ENCODE results near the gene TBCC. TPM values are rescaled to one million over a fixed set of nuclear protein-coding genes. Genes with fewer than 3 reads are reported as not detected.

The TBCC gene, protein sequence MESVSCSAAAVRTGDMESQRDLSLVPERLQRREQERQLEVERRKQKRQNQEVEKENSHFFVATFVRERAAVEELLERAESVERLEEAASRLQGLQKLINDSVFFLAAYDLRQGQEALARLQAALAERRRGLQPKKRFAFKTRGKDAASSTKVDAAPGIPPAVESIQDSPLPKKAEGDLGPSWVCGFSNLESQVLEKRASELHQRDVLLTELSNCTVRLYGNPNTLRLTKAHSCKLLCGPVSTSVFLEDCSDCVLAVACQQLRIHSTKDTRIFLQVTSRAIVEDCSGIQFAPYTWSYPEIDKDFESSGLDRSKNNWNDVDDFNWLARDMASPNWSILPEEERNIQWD
- 10.6 TPM for total RNA-seq
- long read RNA-seq, transcript TBCC-201 (1 exons, 1,616 nt) = major isoform, 28 of 28 reads
- long read RNA-seq, partial matches to known transcripts = 0 of 28 reads
- long read RNA-seq, other reads (novel, unspliced or antisense) = 0 of 28 reads

DNA sequence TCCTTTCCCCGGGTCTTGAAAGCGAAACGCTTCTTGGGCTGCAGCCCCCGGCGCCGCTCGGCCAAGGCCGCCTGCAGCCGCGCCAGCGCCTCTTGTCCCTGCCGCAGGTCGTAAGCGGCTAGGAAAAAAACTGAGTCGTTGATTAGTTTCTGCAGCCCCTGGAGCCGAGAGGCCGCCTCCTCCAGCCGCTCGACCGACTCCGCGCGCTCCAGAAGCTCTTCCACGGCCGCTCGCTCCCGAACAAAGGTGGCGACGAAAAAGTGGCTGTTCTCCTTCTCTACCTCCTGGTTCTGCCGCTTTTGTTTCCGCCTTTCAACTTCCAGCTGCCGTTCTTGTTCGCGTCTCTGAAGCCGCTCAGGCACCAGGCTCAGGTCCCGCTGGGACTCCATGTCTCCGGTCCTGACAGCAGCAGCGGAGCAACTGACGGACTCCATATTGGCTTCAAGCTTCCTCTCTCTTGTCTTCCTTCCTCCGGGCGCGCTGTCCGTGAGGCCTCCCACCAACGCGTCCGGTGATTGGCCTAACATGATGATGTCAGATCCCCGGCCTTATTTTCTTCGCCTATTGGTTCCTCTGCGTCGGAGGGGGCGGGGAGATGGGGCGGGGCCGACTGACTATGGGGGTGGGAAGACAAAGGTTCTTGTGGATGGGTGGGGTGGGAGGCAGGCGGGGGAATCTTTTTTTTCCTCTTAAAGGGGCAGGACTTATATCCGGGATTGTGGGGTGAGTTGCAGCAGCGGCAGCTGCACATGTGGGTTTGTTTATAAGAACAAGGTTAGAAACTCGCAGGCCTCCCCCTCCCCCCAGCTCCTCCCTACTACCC is at the start of gene TBCC:
TBCC (minus strand) TSS at position 464 of the 823 bp plus-strand sequence; CDS start at position 434, 30 bp downstream.
- intact Hi-C loops (cut with micrococcal nuclease) = no loop called here
- peak; percentile 94 for DNase-seq
- ATAC-seq = peak; percentile 92

DNA sequence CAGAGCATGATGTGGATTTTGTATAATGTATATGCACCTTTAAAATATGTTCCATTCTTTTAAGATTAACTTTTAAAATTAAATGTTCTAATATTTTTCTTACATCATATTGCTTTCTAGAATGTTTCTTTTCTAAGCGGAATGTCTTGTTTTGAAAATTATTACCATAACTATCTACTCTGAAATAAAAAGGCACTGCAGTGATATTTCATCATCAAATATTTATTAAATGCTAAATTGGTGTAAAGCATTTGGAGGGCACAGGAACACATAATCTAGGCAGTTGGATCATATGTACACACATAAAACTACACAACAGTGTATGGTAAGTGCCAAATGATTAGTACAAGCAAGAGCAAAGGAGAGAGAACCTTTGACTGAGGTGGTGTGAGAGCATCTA is 49.7 kb upstream of the TBCC start:
- DNase-seq (no peak), ATAC-seq (no peak)
- intact Hi-C loops (cut with micrococcal nuclease) = no loop called here

DNA sequence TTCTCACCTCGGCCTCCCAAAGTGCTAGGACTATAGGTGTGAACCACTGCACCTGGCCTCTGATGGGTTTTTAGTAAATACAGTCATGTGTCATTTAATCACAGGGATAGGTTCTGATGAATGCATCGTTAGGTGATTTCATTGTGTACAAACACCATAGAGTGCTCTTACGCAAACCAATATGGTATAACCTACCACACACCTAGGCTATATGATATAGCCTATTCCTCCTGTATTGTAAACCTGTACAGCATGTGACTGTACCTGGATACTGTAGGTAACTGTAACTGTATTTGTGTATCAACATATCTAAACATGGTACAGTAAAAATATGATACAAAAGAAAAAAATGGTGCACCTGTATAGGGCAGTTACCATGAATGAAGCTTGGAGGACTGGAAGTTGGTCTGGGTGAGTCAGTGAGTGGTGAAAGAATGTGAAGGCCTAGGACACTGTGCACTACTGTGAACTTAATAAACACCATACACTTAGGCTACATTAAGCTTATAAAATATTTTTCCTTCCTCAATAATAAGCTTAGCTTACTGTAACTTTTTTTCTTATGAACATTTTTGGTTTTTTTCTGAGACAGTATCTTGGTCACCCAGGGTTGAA is 45.9 kb upstream of the TBCC start:
- DNase-seq = no peak
- intact Hi-C loops (cut with micrococcal nuclease) = no loop called here
- peak; percentile 36 for ATAC-seq

DNA sequence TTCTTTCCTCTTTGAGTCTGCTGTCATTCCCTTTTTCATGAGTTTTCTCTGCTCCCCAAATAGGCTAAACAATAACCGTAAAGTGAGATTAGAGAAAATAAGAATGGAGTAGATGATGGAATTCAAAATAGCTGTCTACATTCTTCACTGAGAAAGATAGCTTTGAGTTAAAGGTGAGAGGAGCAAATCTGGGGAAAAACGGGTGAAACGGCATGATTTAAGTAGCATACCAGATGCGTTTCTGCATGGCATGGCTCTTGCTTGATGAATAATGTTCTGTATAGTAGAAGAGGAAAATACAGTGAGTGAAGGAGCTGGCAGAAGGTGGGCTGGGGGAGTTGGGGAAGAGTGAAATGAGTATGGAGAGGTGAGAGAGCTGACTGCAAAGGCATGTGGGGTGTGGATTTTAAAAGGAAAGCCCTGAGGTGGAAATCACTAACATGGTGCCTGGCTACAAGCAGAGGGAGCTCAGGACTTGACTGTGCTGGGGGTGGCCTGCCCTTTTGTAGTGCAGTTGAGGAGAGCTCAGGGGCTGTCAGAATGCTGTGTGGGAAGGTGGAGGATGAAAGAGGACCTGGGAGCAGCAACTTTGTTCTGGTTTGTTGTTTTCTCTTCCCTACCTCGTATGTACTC is 44.8 kb upstream of the TBCC start:
- ATAC-seq (peak; percentile 30), DNase-seq (no peak)
- intact Hi-C loops (cut with micrococcal nuclease) = no loop called here

DNA sequence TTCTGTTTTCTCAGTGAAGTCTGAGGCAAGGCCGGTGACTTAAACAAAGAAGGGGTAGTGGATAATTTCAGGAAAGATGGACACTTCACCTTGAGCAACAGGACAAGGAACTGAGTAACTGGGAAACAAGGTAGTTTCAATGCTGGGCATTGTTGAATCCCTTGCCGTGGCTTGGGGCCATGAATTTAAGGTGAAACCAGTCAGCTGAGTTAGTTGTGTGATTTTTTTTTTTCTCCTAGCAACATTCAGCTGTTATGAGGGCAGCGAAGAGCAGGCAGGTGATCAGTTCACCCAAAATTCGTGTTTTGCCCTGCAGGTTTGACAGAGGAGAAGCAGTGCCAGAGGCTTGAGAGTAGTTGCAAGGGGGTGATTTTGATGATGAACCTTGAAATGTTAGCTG is 42.8 kb upstream of the TBCC start:
- intact Hi-C loops (cut with micrococcal nuclease) = no loop called here
- DNase-seq (no peak), ATAC-seq (no peak)

DNA sequence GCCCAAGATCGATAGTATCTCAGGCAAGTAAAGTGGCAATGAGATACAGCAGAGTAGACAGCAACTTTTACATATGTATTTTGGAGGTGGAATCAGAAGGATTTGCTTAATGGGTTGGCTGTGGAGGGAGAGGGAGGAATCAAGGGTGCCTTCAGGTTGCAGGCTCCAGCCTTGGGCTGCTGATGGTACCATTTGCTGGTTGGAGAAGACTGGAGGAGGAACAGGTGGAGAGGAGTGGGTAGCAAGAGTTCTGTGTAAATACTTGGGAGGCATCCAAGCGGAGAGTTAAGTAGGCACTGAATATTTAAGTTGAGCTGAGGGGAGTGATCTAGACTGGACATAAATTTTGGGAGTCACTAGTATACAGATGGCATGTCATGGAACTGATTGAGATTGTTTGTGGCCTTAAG is 41.2 kb upstream of the TBCC start:
- intact Hi-C loops (cut with micrococcal nuclease) = no loop called here
- DNase-seq (no peak), ATAC-seq (no peak)

DNA sequence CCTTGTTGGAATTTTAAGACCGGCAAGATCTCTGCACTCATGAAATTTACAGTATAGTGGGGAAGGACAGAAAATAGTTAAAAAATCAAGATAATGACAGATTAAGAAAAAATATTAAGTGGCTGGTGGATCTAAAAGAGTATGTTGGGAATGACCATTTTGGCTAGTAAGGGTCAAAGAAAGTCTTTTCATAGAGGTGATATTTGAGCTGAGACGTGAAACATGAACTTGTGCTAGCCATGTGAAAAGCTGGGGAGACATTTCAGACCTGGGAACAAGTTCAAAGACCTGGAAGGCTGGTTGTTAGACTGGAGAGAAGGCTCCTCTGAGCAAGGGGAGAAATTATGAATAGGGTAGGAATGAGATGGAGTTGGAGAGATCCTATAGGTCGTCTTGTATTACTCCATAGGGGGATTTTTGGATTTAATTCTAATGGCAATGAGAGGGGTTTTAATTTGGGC is 40.7 kb upstream of the TBCC start:
- ATAC-seq (no peak), DNase-seq (no peak)
- intact Hi-C loops (cut with micrococcal nuclease) = no loop called here

DNA sequence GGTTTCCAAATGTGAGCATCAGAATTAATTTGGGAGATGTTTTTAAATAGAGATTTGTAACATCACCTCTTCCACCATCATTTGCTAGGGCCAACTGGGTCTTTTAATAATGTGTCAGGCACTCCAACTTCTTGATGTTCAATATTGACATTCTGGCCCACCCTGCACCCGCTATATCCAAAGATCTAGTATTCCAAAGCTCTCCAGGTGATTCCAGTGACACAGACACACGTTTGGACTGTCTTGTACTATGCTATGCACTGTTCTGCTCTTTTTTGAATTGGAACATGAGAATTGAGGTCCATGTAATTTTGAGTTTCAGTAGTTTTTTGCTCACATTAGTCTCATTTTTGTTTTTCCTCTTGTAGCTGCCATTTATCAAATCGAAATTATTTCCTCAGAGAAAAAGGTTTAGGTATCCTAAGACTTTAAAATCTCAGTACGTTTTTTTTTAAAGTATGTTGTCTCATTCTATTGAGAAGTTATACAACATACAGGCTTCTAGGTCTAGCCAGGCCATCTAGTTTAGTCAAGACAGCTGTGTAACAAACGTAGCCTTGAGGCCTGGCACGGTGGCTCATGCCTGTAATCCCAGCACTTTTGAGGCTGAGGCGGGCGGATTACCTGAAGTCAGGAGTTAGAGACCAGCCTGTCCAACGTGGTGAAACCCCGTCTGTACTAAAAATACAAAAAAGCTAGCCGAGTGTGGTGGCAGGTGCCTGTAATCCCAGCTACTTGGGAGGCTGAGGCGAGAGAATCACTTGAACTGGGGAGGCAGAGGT is 39.0 kb upstream of the TBCC start:
- no peak for DNase-seq

DNA sequence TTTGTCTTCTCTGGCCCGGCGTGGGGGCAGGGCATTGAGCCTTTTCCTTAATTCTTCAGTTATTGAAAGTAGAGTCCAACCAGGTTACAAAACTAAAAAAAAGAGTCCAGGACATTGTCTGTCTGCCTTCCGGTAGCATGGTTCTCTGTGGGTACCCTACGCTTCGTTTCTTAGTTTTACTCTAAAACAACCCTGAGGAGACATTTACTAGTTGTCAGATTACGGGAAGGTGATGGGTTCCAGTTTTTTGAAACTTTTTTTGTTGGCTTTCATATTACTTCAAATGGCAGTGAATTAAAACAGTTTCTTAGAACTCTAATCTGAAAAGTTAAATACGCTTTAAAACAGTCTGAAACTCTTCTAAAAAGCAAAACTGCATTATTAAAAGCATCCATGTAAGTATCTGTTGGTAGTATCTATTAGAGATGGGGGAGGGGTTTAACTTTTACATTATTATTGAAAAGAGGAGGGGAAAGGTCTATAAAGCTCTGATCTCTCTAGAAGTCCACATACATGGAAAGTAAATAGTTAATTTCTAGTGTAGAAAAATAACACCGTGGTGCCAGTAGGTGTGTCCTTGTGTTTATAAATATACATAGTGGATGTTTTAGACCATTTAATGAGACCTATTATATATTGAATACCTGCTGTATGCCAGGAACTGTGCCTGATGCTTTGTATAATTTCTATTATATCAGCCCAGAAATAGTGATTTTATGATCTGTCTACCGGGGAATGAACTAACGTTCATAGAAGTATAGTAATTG is 38.2 kb upstream of the TBCC start:
- intact Hi-C loops (cut with micrococcal nuclease) = no loop called here
- ATAC-seq (peak; percentile 32), DNase-seq (no peak)

More for the DNA sequence above, 39.0 kb upstream of the TBCC start:
- no peak for ATAC-seq
- intact Hi-C loops (cut with micrococcal nuclease) = no loop called here

DNA sequence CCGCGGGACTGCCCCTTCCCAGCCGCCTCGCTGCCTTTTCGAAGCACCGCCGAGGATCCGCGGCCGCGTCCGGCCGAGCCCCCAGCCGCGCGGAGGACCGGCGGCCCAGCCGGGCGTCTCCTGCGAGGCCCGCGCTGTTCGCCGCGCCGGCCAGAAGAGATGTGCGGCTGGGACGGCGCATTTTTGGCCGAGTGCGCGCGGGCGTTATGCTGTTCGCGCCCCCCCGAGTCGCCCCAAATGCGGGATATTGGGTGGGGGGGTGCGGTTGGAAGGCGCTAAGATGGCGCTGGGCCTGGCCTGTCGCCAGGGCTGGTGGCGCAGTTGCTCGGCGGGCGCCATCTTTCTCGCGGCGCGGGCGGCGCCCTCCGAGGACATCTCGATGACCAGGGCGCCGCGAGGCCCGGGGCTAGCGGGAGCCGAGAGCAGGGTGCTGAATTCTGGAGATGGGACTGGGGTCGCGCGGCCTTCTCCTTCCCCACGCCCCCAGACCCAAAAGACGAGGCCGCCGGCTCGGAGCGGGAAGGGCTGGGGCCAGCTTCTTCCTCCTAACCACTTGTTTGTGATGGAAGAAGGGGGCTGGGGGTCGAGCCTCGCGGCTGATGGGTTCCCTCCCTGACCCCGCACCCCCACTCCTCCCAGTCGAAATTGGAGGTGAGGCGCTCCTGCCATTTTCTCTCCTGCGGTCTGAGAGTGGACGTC is 37.4 kb upstream of the TBCC start:
- intact Hi-C loops (cut with micrococcal nuclease) = no loop called here
- ATAC-seq = peak; percentile 74
- peak; percentile 91 for DNase-seq

DNA sequence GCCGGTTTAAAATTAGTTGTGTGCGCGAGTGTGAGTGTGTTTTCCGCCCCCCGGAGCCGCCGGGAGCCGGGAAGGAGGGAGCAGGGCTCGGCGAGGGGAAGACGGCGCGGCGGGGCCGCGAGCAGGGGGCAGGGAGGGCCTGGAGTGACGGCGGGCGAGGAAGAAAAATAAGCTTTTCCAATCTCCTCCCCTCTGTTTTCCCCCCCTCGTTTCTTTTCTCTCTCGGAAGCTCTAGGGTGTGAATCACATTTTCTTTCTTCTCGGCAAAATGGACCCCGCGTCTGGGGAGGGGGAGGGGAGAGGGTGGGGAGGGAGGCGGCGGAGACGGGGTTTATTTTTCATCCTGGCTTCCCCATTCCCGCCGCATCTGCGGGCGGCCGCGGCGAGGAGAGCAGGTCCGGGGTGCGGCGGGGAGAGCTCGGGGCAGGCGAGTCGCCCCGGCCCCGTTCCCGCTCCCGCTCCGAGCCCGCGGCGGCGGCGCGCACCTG is 36.8 kb upstream of the TBCC start:
- intact Hi-C loops (cut with micrococcal nuclease) = no loop called here
- peak; percentile 86 for DNase-seq
- peak; percentile 75 for ATAC-seq

DNA sequence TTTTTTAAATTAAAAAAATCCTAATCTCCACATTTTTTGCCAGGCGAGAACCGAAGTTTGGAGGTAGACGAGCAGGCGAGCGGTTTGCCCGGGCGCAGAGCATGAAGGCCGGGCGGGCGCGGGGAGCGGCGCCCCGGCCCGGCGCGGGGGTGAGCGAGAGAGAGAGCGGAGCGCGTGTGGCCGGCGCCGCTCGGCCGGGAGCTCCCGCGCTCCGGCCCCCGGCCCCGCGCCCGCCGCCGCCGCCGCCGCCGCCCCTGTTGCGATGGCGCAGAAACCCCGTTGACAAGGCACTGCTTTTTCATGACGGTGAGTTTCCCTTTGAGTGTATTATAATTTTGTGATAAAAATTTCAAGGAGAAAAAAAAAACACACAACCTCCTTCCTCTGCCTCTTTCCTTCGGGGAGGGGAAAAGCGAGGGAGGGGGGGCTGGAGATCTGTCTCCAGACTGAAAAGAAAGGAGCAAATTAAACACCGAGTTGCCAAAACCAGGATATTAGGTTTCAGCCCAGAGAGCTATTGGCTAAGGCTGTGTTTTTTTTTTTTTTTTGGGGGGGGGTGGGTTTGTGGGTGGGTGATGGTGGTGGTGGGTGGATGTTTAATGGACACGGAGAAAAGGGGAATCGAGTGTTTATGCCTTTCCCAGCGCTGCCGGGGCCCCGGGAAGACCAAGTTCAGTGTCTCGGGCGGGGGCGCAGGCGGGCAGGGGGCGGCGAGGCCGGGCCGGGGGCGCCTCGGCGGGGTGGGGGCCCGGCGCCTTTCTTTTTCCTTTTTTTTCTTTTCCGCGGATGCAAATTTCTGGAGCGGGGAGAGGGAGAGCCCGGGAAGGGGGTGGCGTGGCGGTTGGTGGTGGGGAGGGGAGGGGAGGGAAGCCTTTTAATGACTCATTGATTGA is 36.1 kb upstream of the TBCC start, which contains the start of gene BICRAL:
BICRAL (plus strand) TSS at position 257 of the 893 bp plus-strand sequence. CDS start 39,971 bp downstream, outside the sequence.
- peak; percentile 73 for DNase-seq
- ATAC-seq = peak; percentile 34
- intact Hi-C loops (cut with micrococcal nuclease) = no loop called here

DNA sequence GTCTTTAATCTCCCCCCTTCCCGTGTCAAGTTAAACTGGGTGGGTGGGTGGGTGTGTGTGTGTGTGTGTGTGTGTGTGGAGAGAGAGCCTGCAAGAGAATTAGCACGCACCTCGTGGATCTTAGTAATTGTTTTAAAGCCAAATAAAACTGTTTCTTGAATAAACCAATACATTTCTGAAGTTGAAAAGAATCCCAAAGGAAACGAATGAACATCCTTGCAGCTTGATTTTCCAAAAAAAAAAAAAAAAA is 35.6 kb upstream of the TBCC start:
- no peak for ATAC-seq
- intact Hi-C loops (cut with micrococcal nuclease) = no loop called here

DNA sequence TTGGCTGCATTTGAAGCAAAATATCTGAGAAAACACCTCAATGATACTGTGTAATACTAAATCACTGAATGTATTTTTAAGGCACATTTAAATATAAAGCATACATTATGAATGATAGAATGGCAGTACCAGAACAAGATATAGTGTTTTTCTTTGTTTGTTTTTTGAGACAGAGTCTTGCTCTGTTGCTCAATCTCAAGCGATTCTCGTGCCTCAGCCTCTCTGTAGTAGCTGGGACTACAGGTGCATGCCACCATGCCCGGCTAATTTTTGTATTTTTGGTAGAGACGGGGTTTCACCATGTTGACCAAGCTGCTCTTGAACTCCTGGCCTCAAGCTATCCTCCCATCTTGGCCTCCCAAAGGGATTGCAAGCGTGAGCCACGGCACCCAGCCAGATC is 33.6 kb upstream of the TBCC start:
- no peak for ATAC-seq
- intact Hi-C loops (cut with micrococcal nuclease) = no loop called here
- no peak for DNase-seq

More for the DNA sequence above, 35.6 kb upstream of the TBCC start:
- no peak for DNase-seq

DNA sequence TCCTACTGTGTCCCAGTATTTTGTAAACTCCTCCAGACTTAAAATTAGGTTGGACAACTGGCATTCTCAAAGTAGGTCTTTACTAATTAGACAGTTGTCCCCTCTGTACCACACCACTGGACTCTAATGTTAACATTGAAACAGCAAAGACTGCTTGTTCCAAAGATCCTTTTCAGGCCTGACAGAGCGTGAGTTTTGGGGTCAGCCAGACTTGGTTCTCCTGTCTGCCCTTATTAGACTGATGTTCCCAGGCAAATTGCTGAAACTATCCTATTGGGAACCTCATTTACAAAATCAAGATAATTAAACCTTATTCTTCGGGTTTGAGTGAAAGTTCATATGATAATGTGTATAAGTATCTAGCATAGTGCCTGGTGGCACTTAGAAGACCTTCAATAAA is 32.2 kb upstream of the TBCC start:
- DNase-seq = no peak
- no peak for ATAC-seq
- intact Hi-C loops (cut with micrococcal nuclease) = no loop called here

DNA sequence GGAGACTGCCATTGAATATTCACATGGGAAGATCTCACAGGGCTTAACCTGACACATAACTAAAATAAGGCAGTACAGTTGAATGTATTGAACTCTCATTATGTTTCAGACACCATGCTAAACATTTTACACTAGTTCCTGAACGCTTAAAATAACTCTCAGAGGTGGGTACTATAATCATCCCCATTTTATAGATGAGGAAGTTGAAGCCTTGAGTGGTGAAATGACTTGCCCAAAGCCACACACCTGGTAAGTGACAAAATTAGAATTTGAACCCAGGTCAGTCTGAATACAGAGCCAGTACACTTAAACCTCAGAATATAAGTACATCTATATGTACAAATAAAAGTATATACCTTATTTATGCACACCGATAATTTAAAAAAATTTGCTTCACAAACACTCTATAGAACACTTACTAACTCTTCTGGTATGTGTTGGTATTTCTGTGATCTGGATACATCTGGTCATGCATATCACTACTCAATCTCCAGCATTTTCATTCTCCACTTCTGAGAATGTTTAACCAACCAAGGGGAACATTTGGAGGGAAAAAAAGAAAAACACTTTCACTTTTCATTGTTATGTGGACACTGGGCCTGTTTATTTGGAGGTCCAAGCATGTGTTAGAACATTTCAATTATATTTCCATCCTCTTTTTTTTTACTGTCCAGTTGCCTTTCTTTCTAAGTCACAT is 31.4 kb upstream of the TBCC start:
- no peak for ATAC-seq
- no peak for DNase-seq
- intact Hi-C loops (cut with micrococcal nuclease) = no loop called here

Measured in left ventricle myocardium superior (tissue), 1 donor.